ENCODE data around the gene GGCT.

DNA sequence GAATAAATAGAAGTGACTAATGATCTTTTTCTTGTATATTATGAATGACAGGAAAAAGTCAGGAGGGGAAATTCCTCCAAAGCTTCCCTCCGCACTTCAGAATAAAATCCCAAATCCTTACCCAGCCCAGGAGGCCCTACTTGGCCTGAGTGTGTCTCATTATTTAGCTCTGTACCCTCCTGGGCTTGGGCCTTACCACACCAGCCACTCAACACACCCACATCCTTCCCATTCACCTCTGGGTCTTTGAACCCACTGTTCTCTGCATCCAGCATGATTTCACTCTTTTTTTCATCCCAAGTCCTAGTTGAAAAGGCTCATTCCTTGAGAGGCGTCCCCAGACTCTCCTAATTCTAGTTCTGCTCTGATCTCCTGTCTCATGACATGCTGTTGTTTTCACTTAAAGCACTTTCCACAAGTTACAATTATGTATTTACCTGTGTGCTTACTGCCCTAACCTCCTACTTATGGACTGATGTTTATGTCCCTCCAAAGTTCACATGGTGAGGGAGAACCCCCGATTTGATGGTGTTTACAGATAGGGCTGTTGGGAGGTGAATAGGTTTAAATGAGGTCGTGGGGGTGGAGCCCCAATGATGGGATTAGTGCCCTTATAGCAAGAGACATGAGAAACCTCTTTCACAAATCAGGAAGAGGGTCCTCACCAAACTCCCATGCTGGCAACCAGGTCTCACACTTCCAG lies 32.4 kb downstream of the GGCT start:
- TF ChIP-seq, protein P1, sequence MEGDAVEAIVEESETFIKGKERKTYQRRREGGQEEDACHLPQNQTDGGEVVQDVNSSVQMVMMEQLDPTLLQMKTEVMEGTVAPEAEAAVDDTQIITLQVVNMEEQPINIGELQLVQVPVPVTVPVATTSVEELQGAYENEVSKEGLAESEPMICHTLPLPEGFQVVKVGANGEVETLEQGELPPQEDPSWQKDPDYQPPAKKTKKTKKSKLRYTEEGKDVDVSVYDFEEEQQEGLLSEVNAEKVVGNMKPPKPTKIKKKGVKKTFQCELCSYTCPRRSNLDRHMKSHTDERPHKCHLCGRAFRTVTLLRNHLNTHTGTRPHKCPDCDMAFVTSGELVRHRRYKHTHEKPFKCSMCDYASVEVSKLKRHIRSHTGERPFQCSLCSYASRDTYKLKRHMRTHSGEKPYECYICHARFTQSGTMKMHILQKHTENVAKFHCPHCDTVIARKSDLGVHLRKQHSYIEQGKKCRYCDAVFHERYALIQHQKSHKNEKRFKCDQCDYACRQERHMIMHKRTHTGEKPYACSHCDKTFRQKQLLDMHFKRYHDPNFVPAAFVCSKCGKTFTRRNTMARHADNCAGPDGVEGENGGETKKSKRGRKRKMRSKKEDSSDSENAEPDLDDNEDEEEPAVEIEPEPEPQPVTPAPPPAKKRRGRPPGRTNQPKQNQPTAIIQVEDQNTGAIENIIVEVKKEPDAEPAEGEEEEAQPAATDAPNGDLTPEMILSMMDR (IDR thresholded peaks at IDR 0.05; ENCODE audit: insufficient read depth, low read length, poor library complexity, severe bottlenecking), result no peak
- TF ChIP-seq EZH2phosphoT487 (conservative IDR thresholded peaks at IDR 0.05; ENCODE audit: low read length), result no peak
